ENCODE data around the gene HCAR1. TPM values are rescaled to one million over a fixed set of nuclear protein-coding genes. Genes with fewer than 3 reads are reported as not detected.
"Not testable (repeated sequence)": the region's sequence is repeated elsewhere in the genome, so short reads cannot be mapped to it uniquely, and the experiment has no call there.

The HCAR1 gene
- total RNA-seq, 2 donors from 2014 or later: 0.52 to 1.8 TPM

DNA sequence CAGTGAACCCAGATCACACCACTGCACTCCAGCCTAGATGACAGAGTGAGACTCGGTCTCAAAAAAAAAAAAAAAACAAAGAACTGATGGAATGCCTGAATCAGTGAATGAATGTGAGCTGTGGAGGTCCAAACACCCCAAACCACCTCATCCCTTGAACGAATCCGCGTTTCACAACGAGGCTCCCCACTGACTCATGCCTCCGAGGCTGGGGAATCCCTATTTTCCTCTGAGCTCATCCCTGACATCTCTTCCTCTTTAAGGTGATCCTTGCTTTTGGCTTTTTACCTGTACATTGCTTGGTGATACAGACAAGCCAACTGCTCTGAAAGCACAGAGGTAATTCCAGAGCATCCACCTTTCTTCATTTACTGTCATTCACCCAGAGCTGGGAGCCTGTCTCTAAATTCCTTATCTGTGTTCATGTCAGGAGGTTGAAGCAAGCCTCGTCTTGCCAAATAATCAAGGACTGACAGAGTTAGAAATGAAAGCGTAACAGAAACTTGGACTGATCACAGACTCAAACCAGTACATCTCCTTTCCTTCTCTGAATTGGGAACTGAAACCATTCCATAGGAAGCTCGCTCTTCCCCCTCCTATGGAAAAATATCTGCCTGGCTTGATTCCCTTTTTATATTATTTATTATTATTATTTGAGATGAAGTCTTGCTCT lies 30.5 kb downstream of the HCAR1 start:
- not testable (repeated sequence) for H3K36me3 Mint-ChIP-seq; H3K9me3 Mint-ChIP-seq; ATAC-seq; H3K27ac Mint-ChIP-seq; DNase-seq (ENCODE audit: low spot score in 2 of 2)

DNA sequence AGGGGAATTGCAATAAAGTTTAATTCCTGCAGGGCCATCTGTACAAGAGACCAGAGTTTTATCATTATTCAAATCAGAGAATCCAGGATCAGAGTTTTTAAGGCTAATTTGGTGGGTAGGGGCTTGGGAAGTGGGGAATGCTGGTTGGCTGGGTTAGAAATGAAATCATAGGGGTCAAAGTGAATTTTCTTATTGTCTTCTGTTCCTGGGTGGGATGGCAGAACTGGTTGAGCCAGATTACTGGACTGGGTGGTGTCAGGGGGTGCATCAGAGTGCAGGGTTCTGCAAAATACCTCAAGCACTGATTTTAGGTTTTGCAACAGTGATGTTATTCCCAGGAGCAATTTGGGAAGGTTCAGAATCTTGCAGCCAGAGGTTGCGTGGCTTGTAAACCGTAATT lies 33.7 kb downstream of the HCAR1 start:
- not testable (repeated sequence) for H3K36me3 Mint-ChIP-seq; H3K27ac Mint-ChIP-seq; H3K9me3 Mint-ChIP-seq; DNase-seq (ENCODE audit: low spot score in 2 of 2); ATAC-seq

DNA sequence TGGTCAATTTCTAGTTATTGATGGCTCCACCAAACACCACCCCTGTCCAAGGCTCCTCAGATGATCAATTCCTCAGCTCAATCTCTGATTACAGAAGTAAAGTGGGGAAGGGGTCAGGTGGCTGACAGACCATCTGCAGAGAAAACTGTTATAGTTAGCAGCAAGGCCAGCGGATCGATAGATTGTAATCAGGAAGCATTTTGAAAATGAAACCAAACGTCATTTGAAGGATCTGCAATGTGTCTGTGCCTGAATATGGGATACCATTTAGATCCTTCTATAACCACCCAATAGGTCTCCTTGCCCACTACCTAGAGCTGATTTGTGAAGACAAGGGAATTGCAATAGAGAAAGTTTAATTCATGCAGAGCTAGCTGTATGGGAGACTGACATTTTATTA lies 39.1 kb downstream of the HCAR1 start:
- DNase-seq (ENCODE audit: low spot score in 2 of 2): no peak
- no peaks in the 10 kb centered on the region for H3K36me3 Mint-ChIP-seq
- no peaks in the 10 kb centered on the region for H3K9me3 Mint-ChIP-seq
- H3K27ac Mint-ChIP-seq: no peak overlapping the region
- ATAC-seq: no peak

DNA sequence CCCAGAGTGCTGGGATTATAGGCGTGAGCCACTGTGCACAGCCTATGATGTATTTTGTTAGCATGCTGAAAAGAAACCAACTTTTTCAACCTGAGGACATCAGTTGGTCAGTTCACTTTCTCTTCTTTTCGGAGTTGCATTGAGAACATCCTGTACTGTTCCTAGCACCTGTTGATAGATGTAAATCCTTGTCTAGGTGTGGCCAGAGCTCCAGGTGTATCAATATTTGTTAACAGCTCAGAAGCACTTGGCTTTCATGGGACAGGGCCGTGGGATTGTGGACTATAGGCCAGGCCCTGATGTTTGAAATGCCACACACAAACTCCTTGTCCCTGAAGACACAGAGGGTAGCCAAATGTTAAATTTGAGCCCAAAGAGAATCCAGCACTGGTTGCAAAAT lies 42.4 kb downstream of the HCAR1 start:
- Mint-ChIP-seq H3K27ac (no peak overlapping the region), H3K36me3 (no peaks in the 10 kb centered on the region), H3K9me3 (no peaks in the 10 kb centered on the region)
- DNase-seq (ENCODE audit: low spot score in 2 of 2) (no peak), ATAC-seq (no peak)

DNA sequence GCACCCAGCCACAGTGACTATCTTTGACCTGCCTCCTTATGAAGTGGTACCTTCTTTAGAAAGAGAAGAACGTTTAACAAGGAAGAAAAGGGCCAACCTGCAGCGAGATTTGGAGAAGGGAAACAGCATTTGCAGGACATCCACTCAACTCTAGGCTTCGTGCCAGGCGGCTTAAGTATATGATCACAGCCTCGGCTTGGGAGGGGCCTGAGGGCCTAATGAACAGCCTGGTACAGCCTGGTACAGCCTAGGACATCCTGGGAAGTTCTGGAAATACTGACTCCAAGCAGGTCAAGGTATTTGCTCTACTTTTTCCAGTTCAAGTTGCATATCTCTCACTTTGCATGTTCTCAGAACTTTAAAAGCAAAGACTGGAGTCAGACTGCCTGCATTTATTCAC lies 43.6 kb downstream of the HCAR1 start:
- no peak for DNase-seq (ENCODE audit: low spot score in 2 of 2)
- ATAC-seq: no peak
- Mint-ChIP-seq H3K36me3 (no peaks in the 10 kb centered on the region), H3K9me3 (no peaks in the 10 kb centered on the region), H3K27ac (no peak overlapping the region)

DNA sequence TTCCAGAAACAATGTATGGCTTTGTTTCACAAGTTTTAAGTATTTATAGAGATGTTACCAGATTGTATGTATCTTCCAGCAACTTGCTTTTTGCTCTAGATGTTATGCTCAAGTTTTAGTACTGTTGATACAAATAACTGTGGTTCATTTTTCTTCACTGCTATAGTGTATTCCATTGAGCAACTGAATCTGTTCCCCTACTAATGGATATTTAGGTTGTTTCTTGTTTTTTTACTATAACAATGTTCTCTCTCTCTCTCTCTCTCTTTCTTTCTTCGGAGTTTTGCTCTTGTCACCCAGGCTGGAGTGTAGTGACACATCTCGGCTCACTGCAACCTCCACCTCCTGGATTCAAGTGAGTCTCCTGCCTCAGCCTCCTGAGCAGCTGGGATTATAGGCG lies 44.1 kb downstream of the HCAR1 start:
- Mint-ChIP-seq H3K36me3 (no peaks in the 10 kb centered on the region), H3K27ac (no peak overlapping the region), H3K9me3 (no peaks in the 10 kb centered on the region)
- DNase-seq (ENCODE audit: low spot score in 2 of 2) (no peak), ATAC-seq (no peak)

DNA sequence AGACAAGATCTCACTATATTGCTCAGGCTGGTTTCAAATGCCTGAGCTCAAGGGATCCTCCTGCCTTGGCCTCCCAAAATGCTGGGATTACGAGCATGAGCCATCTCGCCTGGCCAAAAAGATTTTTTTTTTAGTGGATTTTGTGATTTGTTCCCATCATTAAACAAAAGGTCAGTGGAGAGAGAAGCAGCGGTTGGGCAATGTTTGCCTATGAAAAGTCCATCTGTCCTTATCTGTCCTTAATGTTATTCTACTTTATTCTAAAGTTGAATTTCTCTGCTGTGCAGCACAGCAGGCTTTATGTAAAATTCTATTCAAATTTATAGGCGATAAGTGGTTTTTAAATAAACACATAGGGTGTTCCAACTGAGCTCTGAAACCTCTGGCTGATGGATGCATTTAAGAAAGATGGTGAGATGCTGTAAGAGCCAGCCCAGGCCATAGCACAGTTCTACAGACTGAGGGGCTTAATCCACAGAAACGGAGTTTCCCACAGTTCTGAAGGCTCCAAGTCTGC lies 46.3 kb downstream of the HCAR1 start:
- no peak for DNase-seq (ENCODE audit: low spot score in 2 of 2)
- ATAC-seq: no peak
- H3K9me3 Mint-ChIP-seq: no peaks in the 10 kb centered on the region
- no peaks in the 10 kb centered on the region for H3K36me3 Mint-ChIP-seq
- H3K27ac Mint-ChIP-seq: no peak overlapping the region

DNA sequence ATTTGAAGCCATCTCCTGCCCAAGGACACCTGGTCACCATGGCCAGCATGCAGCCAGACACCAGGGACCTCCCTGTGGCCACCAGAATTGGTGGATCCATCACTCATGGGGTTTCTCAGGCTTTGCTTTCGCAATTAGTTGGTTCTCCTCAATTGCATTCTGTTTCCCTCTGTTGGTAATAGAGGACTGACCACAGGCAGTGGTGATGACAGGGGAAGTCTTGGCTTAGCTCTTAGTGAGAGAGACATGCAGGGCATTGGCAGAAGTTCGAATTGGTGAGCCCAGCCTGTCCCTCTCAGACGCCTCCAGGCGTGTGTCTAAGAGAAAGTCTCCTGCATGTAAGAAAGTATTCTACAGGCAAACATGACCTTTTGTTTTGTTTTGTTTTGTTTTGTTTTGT lies 48.8 kb downstream of the HCAR1 start:
- Mint-ChIP-seq H3K9me3 (no peaks in the 10 kb centered on the region), H3K36me3 (no peaks in the 10 kb centered on the region), H3K27ac (no peak overlapping the region)
- DNase-seq (ENCODE audit: low spot score in 2 of 2): no peak
- ATAC-seq: no peak

DNA sequence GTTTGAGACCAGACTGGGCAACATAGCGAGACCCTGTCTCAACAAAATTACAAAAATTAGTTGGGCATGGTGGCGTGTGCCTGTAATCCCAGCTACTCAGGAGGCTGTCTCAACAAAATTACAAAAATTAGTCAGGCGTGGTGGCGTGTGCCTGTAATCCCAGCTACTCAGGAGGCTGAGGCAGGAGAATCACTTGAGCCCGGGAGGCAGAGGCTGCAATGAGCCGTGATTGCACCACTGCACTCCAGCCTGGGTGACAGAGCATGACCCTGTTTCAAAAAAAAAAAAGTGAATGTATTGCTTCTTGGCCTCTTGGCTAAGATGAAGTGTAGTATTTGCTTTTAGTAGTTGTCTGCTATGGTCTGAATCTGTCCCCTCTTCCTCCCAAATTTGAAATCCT lies 49.7 kb downstream of the HCAR1 start:
- DNase-seq (ENCODE audit: low spot score in 2 of 2); H3K9me3 Mint-ChIP-seq; ATAC-seq; H3K27ac Mint-ChIP-seq; H3K36me3 Mint-ChIP-seq: not testable (repeated sequence)

DNA sequence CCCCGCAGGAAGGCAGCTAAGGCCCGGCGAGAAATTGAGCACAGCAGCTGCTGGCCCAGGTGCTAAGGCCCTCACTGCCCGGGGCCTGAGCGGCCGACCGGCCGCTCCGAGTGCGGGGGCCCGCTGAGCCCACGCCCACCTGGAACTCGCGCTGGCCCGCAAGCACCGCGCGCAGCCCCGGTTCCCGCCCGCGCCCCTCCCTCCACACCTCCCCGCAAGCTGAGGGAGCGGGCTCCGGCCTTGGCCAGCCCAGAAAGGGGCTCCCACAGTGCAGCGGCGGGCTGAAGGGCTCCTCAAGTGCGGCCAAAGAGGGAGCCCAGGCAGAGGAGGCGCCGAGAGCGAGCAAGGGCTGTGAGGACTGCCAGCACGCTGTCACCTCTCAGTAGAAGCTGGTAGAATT lies 53.9 kb downstream of the HCAR1 start:
- H3K27ac Mint-ChIP-seq; ATAC-seq; H3K9me3 Mint-ChIP-seq; H3K36me3 Mint-ChIP-seq; DNase-seq (ENCODE audit: low spot score in 2 of 2): not testable (repeated sequence)

Other genes with a start within 250 kb of the HCAR1 start
- 10 to 100 TPM; 36.7 to 46.2 TPM for gene ZCCHC8, start 229.9 kb downstream of the HCAR1 start, total RNA-seq
- gene RSRC2, start 203.9 kb downstream of the HCAR1 start, total RNA-seq: 100 to 1,000 TPM; 115 to 135 TPM
- gene KNTC1, start 203.6 kb downstream of the HCAR1 start, total RNA-seq: 100 to 1,000 TPM; 163 to 199 TPM
- under 1 TPM in 1 of 2 donors, not detected in 1; 0.39 TPM for gene HCAR2, start 27.5 kb downstream of the HCAR1 start, total RNA-seq
- gene HCAR3, start 14.0 kb downstream of the HCAR1 start, total RNA-seq: under 1 TPM in 1 of 2 donors, not detected in 1; 0.09 TPM
- gene DENR, start 22.0 kb upstream of the HCAR1 start, total RNA-seq: 10 to 100 TPM; 58.6 to 65.0 TPM
- 1 to 10 TPM in 1 of 2 donors, under 1 TPM in 1; 0.37 to 1.8 TPM for gene CCDC62, start 43.7 kb upstream of the HCAR1 start, total RNA-seq
- gene HIP1R, start 104.6 kb upstream of the HCAR1 start, total RNA-seq: 10 to 100 TPM; 16.7 to 48.9 TPM
- gene VPS37B, start 165.3 kb upstream of the HCAR1 start, total RNA-seq: 10 to 100 TPM; 10.1 to 11.1 TPM
- 1 to 10 TPM; 8.9 to 9.5 TPM for gene ABCB9, start 235.6 kb upstream of the HCAR1 start, total RNA-seq
- gene OGFOD2, start 244.4 kb upstream of the HCAR1 start, total RNA-seq: 10 to 100 TPM; 30.3 to 30.8 TPM
- 100 to 1,000 TPM in 1 of 2 donors, 10 to 100 TPM in 1; 99.9 to 180 TPM for gene ARL6IP4, start 249.8 kb upstream of the HCAR1 start, total RNA-seq

Measured in activated naive CD4-positive, alpha-beta T cell treated with anti-CD3 and anti-CD28 coated beads, Interleukin-2, amount 50 U/mL, for 72 hours (primary cell).